HG02943 (cell line): ENCODE data around the gene SYT13.

Experiments used
- ATAC-seq: cut with Tn5 transposase; IDR thresholded peaks from one replicate; pipeline ENCODE4 v1.9.1; 2021; ENCODE audit warnings: mild to moderate bottlenecking, low read depth, moderate library complexity; ENCODE audit not compliant: unreplicated experiment

Gene SYT13

GRCh38 chr11:45225277-45225676 is 60.9 kb downstream of the SYT13 start:
- ATAC-seq, result no peak

GRCh38 chr11:45224766-45225165 is 61.4 kb downstream of the SYT13 start:
- no peak for ATAC-seq

GRCh38 chr11:45223496-45223895 is 62.6 kb downstream of the SYT13 start:
- ATAC-seq, result no peak

GRCh38 chr11:45219411-45219810 is 66.7 kb downstream of the SYT13 start:
- ATAC-seq, result no peak

GRCh38 chr11:45218705-45219104 is 67.4 kb downstream of the SYT13 start:
- no peak for ATAC-seq

- no peak for ATAC-seq
These were observed 68.2 kb downstream of the SYT13 start for GRCh38 chr11:45217991-45218390.

GRCh38 chr11:45216901-45217300 is 69.2 kb downstream of the SYT13 start:
- no peak for ATAC-seq

- no peak for ATAC-seq
These were observed 70.1 kb downstream of the SYT13 start for GRCh38 chr11:45216031-45216430.

GRCh38 chr11:45215098-45215865 is 70.9 kb downstream of the SYT13 start:
- ATAC-seq, result no peak

GRCh38 chr11:45213717-45214116 is 72.4 kb downstream of the SYT13 start:
- ATAC-seq, result no peak

GRCh38 chr11:45213316-45213665 is 72.8 kb downstream of the SYT13 start:
- no peak for ATAC-seq

- ATAC-seq, result no peak
These were observed 73.4 kb downstream of the SYT13 start for GRCh38 chr11:45212566-45213315.

GRCh38 chr11:45211732-45212131 is 74.4 kb downstream of the SYT13 start:
- no peak for ATAC-seq

GRCh38 chr11:45210846-45211245 is 75.3 kb downstream of the SYT13 start:
- no peak for ATAC-seq

- no peak for ATAC-seq
These were observed 76.0 kb downstream of the SYT13 start for GRCh38 chr11:45209891-45210699.

- no peak for ATAC-seq
These were observed 76.9 kb downstream of the SYT13 start for GRCh38 chr11:45209000-45209879.

GRCh38 chr11:45208135-45208534 is 78.0 kb downstream of the SYT13 start:
- ATAC-seq, result no peak

- ATAC-seq, result no peak
These were observed 80.2 kb downstream of the SYT13 start for GRCh38 chr11:45205978-45206377.

- no peak for ATAC-seq
These were observed 81.4 kb downstream of the SYT13 start for GRCh38 chr11:45204761-45205160.

GRCh38 chr11:45193695-45194094 is 92.4 kb downstream of the SYT13 start:
- no peak for ATAC-seq
